ENCODE data around the gene PRPH2.
A peak's percentile ranks its signal among the peaks of the same experiment; 100 is the strongest.

The PRPH2 gene, protein sequence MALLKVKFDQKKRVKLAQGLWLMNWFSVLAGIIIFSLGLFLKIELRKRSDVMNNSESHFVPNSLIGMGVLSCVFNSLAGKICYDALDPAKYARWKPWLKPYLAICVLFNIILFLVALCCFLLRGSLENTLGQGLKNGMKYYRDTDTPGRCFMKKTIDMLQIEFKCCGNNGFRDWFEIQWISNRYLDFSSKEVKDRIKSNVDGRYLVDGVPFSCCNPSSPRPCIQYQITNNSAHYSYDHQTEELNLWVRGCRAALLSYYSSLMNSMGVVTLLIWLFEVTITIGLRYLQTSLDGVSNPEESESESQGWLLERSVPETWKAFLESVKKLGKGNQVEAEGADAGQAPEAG

DNA sequence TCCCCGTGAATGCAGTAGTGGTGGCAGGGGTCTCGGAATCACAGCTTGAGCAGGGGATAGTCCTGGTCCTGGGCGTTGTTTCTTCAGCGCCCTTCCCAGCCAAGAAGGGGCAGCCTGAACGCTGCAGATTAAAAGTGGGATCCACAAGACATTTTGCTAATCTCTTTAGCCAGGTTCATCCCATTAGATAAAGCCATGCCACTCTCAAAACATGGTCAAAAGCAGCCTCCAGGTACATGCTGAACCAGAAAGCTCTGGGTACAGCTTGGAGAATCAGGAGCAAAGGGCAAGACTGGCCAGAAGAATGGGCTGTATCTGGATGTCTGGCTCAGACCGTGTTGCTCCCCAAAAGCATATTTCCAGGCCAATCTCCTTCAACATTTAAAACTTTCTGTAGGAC, at the start of gene PRPH2:
Gene PRPH2, minus strand, starts transcription at position 101 of the 400 bp plus-strand sequence. CDS start 263 bp downstream, outside the sequence.
- DNase-seq (ENCODE audit: low read depth) = no peak

DNA sequence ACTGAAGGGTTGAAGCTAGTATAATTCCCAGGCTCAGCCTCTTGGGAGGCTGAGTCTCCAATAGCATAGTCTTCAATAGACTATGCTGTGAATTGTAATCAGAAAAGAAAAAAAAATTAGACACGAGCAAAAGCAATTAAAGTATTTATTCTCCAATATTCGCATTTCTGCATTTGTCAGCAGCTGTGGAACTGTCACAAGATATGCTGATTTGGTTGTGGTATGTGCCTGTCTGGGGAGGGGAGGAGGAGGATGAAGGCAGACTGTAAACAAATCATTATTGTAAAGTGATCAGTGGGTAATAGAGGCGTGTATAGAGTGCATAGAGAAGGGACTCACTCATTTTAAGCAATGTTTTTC, 49.3 kb upstream of the PRPH2 start:
- DNase-seq (ENCODE audit: low read depth) = no peak

DNA sequence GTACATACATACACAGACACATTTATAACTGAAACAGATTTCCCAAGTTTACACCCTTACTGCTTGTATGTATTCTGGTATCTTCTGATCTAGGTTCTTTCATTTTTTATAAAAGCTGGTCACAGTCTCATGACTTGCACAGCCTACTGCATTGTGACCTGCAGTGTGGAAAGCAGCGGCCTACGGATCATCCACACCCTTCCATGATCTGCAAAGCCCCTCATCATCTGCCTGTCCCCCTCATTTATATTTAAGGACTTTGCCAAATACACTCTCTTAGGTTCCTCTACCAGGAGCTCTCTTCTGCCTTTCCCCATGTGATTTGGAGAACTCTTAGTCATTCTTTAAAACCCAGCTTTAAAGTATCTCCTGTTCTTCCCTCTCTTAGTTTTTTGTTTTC, 47.4 kb upstream of the PRPH2 start:
- DNase-seq (ENCODE audit: low read depth) = no peak

DNA sequence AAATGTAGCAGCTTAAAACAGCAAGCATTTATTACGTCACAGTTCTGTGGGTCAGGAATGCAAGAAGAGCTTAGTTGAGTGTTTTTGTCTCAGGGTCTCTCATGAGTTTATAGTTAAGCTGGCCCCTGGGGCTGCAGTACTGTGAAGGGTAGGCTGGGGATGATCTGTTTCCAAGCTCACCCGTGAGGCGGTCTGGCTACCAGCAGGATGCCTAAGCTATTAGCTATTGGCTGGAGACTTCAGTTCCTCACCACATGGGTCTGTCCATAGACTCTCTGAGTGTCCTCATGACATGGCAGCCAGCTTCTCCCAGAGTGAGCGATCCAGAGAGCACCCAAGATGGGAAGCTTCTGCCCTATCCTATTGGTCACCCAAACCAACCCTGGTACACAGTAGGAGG, 46.7 kb upstream of the PRPH2 start:
- peak; percentile 3 for DNase-seq (ENCODE audit: low read depth)

DNA sequence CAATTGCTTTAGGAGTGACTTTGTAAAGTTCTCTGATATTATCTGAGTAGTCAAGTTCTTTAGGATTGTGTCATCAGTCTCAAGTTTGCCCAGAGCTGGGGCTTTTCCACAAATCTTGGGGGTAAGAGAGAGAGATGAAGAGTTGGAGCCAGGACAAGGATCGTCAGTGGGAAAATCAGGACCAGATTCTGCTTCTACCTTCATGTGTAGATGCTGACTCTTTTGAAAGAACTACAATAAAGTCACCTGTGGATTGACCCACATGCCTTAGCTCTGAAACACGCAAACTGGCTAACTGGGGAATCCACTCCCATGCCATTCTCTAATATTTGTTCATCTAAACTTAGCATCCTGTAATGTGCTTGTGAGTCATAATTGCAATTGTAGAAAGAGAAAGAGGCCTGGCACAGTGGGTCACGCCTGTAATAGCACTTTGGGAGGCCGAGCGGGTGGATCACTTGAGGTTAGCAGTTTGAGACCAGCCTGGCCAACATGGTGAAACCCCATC, 43.8 kb upstream of the PRPH2 start:
- peak; percentile 87 for DNase-seq (ENCODE audit: low read depth)

DNA sequence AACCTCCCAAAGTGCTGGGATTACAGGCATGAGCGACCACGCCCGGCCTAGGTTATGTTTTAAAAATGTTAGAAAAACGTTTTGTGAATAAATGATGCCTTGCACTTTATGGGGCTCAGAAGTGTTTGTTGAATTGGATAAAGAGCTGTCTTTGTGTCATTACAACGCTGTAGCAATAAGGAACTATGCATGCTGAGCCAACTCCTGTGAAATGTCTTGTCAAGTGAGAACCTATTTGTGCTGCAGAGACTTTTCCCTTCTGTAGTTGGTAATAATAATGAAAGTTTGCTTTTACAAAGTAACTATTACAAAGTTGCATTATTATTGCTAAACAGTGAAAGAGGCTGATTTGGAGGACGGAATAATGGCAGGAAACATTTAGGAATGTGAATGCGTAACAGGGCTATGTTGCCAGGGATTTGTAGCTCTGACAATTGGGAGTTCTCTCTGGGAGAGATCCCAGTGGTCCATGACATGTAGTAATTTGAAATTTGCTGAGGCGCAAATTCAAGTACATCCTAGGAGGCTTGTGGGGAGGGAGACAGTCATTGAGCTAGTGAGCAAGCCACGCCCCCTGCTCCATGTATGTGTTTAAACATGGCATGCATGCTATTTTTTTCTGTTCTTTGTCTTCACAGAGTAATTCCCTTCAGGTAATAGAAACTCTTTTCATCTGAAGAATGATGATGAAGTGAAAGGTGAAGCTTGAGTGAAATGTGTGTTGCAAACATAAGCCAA, 42.7 kb upstream of the PRPH2 start:
- peak; percentile 8 for DNase-seq (ENCODE audit: low read depth)

DNA sequence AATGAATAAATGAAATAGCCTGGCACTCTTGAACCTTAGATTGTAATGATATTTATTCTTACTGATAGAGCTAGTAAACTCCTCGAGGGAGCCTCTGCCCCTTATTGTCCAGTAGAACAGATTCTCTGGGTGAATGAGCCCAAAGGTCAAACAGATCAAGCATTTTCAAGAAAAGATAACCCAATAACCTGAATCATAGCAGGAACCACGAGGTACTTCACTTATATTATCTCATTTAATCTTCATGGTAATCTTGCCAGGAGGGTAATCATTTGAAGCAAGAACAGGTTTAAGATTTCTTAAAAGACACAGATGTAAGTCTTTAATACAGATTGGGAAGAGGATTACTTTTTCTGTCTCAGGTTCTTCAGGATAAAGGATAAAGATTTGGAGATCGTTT, 40.6 kb upstream of the PRPH2 start:
- no peak for DNase-seq (ENCODE audit: low read depth)

DNA sequence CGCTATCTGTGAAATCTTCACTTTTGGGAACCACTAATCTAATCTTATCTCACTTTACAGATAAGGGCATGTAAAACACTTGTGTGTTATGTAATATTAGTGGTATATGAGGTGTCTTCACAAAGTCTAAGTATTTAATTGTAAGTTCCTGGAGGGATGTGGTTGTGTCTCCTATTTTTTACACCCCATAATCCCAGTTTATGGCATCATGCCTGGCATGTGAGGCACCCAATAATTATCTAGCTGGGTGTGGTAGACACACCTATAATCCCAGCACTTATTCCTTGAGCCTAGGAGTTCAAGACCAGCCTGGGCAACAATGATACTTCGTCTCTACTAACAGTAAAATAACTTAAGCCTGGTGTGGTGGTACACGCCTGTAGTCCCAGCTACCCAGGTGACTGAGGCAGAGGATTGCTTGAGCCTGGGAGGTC, 40.0 kb upstream of the PRPH2 start:
- DNase-seq (ENCODE audit: low read depth) = no peak

DNA sequence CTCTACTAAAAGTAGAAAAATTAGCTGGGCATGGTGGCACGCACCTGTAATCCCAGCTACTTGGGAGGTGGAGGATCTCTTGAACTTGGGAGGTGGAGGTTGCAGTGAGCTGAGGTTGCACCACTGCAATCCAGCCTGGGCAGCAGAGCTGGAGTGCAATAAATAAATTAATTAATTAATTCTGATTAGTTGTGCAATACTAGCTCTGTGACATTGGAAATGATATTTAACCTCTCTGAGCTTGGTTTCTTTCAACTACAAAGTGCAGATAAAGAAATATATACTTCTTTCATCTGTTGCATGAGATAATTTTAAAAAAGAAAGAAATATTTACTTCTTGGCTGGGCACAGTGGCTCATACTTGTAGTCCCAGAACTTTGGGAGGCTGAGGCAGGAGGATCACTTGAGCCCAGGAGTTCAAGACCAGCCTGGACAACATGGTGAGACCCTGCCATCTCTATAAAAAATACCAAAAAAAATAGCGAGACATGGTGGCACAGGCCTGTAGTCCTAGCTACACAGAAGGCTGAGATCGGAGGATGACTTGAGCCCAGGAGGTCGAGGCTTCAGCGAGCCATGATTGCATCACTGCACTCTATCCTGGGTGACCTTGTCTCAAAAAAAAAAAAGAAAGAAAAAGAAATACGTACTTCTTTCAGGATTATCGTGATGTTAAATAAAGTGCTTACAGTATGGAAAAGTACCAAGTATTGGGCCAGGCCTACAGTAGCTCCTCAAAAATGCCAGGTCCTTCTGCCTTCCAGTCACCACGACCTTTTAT, 39.1 kb upstream of the PRPH2 start:
- no peak for DNase-seq (ENCODE audit: low read depth)

DNA sequence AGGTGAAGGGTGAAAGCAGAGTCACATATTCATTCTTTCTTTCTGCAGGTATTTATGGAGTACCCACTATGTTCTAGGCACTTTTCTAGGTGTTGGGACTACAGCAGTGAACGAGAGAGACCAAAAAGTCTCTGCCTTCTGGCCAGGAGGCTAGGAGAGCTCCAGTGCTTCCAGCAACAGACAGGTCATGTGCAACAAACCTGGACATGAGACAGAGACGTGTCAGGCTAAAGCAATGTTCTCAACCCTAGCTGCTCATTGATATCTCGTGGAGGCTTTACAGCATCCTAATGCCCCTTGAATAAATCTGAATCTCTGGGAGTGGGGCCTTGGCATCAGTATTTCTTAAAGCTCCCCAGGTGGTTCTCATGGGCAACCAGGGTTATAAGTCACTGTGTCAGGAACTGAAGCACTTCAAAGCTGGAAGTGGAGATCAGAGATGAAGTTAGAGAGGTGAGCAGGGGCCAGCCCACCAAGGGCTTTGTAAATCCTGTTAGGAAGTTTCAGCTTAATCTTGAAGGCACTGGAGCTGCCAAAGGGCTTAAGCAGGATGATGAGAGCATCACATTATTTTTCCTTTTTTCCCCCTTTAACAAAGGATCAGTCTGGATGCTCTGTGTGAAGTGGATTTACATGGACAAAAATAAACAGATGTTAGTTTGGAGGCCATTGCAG, 36.5 kb upstream of the PRPH2 start:
- DNase-seq (ENCODE audit: low read depth) = no peak

DNA sequence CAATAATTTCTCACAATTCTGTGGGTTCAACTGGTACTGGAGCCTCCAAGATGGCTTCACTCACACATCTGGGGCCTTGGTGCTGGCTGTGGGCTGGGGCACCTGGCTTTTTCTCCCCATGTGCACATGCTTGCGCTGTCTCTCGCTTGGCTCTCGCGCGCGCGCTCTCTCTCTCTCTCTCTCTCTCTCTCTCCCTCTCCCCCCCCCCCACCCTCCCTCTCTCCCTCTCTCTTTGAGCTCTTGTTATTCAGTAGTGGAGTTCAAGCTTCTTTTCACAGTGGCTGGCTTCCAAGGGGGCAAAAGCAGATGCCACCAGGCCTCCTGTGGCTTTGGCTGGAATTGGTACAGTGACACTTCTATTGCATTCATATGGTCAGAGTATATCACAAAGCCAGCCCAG, 34.3 kb upstream of the PRPH2 start:
- DNase-seq (ENCODE audit: low read depth) = no peak

DNA sequence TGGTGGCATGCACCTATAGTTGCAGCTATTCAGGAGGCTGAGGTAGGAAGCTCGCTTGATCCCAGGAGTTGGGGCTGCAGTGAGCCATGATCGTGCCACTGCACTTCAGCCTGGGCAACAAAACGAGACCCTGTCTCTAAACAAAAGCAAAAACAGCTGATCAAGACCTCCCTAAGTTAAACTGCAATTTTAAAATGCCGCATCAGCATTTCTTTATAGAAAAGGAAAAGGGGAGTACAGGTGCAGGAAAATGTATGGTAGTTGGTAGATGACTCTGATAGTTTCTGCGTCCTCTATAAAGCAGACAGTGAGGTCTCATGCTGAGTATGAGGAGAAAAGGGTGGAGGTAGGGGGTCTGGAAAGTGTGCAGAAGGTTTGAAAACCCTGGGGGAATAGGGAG, 32.4 kb upstream of the PRPH2 start:
- DNase-seq (ENCODE audit: low read depth) = no peak

DNA sequence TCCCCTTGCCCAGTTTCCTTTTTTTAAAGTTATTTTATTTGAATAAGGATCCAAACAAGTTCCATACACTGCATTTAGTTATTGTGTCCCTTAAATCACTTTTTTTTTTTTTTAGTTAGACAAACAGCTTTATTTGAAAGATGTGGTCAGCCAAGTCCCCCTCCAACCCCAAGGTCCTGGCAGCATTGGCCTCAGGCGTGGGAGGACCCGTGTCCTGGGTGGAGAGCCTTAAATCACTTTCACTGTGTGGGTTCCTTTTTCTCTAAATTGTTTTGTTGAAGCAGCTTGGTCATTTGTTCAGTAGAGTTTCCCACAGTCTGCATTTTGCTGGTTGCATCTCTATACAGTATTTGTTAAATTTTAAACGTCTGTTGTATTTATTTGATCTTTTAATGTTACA, 28.7 kb upstream of the PRPH2 start:
- no peak for DNase-seq (ENCODE audit: low read depth)

DNA sequence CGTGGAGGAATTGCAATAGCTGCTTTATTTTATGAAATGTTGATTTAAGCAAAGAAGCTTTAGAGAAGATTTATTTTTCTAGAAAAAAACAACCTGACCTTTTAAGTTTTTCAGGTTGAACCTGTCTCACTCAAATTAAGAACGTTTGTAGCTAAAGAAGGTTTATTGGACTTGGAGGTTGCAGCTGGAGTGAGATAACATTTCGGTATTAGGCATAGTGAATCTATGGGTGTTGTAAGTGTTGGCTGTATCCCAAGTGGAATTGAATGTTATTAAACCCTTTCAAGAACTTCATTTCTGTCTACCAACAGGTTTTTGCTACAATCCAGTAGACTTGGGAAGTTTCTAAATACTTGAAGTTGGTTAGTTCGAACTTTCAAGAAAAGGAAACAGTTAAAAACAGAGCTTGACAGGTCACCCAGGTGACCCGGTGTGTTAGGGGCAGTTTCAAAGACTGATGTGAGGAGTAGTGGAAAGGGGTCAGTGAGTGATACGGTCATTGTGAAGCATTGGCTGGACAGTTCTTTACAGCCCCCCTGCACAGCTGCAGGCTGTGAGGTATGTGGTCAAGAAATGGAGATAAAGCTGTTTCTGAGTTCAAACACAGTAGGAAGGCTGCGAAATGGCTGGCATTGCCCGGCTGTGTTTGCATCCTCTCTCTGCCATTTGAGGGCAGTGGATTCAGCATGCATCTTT, 26.0 kb upstream of the PRPH2 start:
- no peak for DNase-seq (ENCODE audit: low read depth)

DNA sequence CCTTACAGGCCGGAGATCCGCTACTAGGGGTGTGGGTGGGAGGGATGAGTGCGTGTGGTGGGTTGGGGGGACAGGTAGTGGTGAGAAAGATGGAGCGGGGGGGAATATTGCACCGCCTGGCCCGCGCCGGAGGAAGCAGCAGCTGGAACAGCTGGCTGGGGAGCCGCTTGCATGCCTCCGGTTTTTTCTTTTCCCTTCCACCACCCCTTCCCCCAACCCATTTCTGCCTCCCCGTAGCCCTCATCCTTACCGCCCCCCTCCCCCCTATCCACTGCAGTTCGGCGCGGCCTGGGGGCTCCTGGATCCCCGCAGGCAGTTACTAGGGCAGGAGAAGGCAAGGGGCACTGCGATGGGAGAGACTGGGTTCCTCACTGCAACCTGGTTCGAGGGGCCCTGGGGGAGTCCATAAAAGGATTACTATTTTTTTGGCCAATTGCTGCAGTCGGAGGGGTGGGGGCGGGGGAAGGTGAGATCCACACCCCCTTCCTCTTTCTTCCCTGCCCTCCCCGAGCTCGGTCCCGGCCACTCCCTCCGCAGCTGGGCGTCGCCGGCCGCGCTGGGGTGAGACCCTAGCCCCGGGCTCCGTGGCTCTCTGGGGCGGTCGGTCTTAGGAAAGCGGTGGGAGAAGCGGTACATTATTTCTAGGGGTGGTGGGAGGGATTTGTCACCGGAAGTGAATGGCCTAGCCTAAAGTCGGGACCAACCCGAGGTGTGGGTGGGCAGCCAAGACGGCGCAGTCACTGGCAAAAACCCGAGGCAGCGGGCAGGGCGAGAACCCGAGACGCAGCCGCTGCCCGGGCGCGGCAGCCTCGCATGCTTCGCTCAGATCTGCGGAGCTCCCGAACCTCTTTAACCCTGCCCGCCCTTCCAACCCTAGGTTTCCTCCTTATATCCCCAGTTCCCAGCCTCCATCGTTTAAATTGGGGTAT, 24.3 kb upstream of the PRPH2 start:
- DNase-seq (ENCODE audit: low read depth) = peak; percentile 95

DNA sequence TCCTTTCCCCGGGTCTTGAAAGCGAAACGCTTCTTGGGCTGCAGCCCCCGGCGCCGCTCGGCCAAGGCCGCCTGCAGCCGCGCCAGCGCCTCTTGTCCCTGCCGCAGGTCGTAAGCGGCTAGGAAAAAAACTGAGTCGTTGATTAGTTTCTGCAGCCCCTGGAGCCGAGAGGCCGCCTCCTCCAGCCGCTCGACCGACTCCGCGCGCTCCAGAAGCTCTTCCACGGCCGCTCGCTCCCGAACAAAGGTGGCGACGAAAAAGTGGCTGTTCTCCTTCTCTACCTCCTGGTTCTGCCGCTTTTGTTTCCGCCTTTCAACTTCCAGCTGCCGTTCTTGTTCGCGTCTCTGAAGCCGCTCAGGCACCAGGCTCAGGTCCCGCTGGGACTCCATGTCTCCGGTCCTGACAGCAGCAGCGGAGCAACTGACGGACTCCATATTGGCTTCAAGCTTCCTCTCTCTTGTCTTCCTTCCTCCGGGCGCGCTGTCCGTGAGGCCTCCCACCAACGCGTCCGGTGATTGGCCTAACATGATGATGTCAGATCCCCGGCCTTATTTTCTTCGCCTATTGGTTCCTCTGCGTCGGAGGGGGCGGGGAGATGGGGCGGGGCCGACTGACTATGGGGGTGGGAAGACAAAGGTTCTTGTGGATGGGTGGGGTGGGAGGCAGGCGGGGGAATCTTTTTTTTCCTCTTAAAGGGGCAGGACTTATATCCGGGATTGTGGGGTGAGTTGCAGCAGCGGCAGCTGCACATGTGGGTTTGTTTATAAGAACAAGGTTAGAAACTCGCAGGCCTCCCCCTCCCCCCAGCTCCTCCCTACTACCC, 23.5 kb upstream of the PRPH2 start, which contains the start of gene TBCC:
Gene TBCC, minus strand, starts transcription at position 464 of the 823 bp plus-strand sequence. Its CDS starts 30 bp downstream, at position 434.
- DNase-seq (ENCODE audit: low read depth) = peak; percentile 99

DNA sequence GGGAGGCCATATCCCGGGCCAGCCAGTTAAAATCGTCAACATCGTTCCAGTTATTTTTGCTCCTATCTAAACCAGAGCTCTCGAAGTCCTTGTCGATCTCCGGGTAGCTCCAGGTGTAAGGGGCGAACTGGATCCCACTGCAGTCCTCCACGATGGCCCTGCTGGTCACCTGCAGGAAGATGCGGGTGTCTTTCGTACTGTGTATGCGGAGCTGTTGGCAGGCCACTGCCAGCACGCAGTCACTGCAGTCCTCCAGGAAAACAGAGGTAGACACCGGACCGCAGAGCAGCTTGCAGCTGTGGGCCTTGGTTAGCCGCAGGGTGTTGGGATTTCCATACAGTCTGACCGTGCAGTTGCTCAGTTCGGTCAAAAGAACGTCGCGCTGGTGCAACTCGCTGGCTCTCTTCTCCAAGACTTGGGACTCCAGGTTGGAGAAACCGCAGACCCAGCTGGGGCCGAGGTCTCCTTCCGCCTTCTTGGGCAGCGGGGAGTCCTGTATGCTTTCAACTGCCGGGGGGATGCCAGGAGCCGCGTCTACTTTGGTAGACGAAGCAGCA, 22.8 kb upstream of the PRPH2 start:
- DNase-seq (ENCODE audit: low read depth) = peak; percentile 35

DNA sequence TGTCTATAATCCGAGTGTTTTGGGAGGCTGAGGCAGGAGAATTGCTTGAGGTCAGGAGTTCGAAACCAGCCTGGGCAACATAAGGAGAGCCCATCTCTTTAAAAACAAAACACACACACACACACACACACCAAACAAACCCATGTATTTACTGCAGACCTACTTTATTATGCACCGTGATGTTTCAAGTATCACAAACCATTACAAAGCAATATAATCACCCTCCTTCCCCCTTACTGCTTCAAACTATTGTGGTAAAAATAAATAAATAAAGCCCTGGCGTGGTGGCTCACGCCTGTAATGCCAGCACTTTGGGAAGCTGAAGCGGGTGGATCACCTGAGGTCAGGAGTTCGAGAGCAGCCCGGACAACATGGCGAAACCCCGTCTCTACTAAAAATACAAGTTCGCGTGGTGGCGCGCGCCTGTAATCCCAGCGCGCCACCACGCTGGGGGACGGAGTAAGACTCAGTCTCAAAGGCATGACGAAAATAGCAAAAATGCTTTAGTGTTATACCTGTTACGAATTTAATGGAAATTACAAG, 22.0 kb upstream of the PRPH2 start:
- no peak for DNase-seq (ENCODE audit: low read depth)
